ENCODE data around the gene KIF5C. TPM values are rescaled to one million over a fixed set of nuclear protein-coding genes. Genes with fewer than 3 reads are reported as not detected.

KIF5C gene
- total RNA-seq, 2 experiments from 2014 or later: 8.1 to 22.2 TPM

DNA sequence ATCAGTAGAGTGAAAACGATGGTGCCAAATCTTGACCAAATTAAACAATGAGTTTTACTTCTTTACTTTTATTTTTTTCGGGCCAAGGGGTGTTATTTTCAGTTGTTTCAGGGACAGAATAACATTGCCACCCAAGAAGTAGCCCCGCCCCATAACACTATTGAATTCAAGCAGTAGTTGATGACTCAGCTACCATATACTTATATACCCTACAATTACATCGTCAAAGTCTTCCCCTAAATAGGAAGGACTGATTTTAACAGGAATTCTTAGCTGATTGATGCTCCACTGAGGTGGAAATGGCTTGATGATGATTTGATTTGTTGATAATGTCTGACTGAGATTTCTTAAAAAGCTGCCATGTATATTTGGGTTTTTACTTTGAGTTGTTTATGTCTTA lies 188.2 kb downstream of the KIF5C start:
- no peak for TF ChIP-seq EZH2phosphoT487 (IDR thresholded peaks at IDR 0.05; ENCODE audit: borderline replicate concordance, low read depth, low read length)
- TF ChIP-seq, protein P1, sequence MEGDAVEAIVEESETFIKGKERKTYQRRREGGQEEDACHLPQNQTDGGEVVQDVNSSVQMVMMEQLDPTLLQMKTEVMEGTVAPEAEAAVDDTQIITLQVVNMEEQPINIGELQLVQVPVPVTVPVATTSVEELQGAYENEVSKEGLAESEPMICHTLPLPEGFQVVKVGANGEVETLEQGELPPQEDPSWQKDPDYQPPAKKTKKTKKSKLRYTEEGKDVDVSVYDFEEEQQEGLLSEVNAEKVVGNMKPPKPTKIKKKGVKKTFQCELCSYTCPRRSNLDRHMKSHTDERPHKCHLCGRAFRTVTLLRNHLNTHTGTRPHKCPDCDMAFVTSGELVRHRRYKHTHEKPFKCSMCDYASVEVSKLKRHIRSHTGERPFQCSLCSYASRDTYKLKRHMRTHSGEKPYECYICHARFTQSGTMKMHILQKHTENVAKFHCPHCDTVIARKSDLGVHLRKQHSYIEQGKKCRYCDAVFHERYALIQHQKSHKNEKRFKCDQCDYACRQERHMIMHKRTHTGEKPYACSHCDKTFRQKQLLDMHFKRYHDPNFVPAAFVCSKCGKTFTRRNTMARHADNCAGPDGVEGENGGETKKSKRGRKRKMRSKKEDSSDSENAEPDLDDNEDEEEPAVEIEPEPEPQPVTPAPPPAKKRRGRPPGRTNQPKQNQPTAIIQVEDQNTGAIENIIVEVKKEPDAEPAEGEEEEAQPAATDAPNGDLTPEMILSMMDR (conservative IDR thresholded peaks at IDR 0.05; ENCODE audit: low read length): no peak
- CTCF ChIA-PET (ENCODE audit: unreplicated experiment): no interaction called here

DNA sequence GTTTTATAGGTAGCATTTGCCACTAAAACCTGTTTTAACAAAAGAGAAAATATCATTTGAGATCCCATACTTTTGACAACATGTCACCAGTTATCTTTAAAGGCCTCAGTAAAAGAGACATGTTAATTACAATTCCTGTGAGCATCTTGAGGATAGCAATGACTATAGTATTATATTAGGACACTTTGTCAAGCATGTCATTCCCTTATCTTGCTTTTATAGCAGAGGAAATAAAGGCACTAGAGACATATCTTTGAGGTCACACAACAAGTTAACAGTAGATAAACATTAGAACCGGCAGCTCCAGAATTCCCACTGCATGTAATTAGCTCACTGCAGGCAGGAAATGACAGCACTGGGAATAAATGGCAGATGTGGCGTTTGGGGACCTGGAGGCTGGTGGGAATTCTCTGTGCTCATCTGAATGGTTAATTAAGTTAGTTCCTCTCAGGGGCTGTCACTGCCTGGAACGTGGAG lies 189.4 kb downstream of the KIF5C start:
- H3K9me3 ChIP-seq (ENCODE audit: low read length): no peaks in the 10 kb centered on the region
- H3K27ac ChIP-seq (ENCODE audit: low read depth, low read length, poor library complexity, severe bottlenecking): no peak overlapping the region
- no peak overlapping the region for H3K4me3 ChIP-seq (ENCODE audit: low read depth, low read length, poor library complexity, severe bottlenecking)
- BruUV-seq (replicated peaks): no TSS peak
- H3K4me2 ChIP-seq (ENCODE audit: low read length): no peak overlapping the region
- H3K36me3 ChIP-seq (ENCODE audit: insufficient read depth, low read length): no peaks in the 10 kb centered on the region
- CTCF ChIA-PET (ENCODE audit: unreplicated experiment): no interaction called here
- H4K20me1 ChIP-seq (ENCODE audit: insufficient read depth, low read length): no peaks in the 10 kb centered on the region
- intact Hi-C loops (cut with micrococcal nuclease; ENCODE audit: unreplicated experiment): no loop called here
- TF ChIP-seq EZH2phosphoT487 (IDR thresholded peaks at IDR 0.05; ENCODE audit: borderline replicate concordance, low read depth, low read length): no peak
- TF ChIP-seq, protein P1 (conservative IDR thresholded peaks at IDR 0.05; ENCODE audit: low read length): no peak
- DNase-seq (ENCODE audit: low spot score): no peak
- POLR2A ChIA-PET: interaction anchor here (1.7 kb wide), 1 partner anchor 8 kb away, joined by 3 read pairs; no protein-coding TSS in a partner anchor
- no peaks in the 10 kb centered on the region for H3K4me1 ChIP-seq (ENCODE audit: insufficient read depth, low read length, poor library complexity, severe bottlenecking)
- H3K9me2 ChIP-seq (ENCODE audit: insufficient read depth, low read length): no peaks in the 10 kb centered on the region
- H2AFZ ChIP-seq (ENCODE audit: low read length): no peak overlapping the region
- H3K79me2 ChIP-seq (ENCODE audit: insufficient read depth, low read depth, low read length): no peaks in the 10 kb centered on the region

More for the DNA sequence above, 188.2 kb downstream of the KIF5C start:
- no peaks in the 10 kb centered on the region for H3K36me3 ChIP-seq (ENCODE audit: insufficient read depth, low read length)
- no peaks in the 10 kb centered on the region for H4K20me1 ChIP-seq (ENCODE audit: insufficient read depth, low read length)
- H3K4me3 ChIP-seq (ENCODE audit: low read depth, low read length, poor library complexity, severe bottlenecking): no peak overlapping the region
- BruUV-seq (replicated peaks): no TSS peak
- intact Hi-C loops (cut with micrococcal nuclease; ENCODE audit: unreplicated experiment): no loop called here
- no peak overlapping the region for H3K27ac ChIP-seq (ENCODE audit: low read depth, low read length, poor library complexity, severe bottlenecking)
- no peaks in the 10 kb centered on the region for H3K9me2 ChIP-seq (ENCODE audit: insufficient read depth, low read length)
- DNase-seq (ENCODE audit: low spot score): no peak
- no peaks in the 10 kb centered on the region for H3K79me2 ChIP-seq (ENCODE audit: insufficient read depth, low read depth, low read length)
- H3K4me2 ChIP-seq (ENCODE audit: low read length): no peak overlapping the region
- no peaks in the 10 kb centered on the region for H3K9me3 ChIP-seq (ENCODE audit: low read length)
- H2AFZ ChIP-seq (ENCODE audit: low read length): no peak overlapping the region
- POLR2A ChIA-PET: interaction anchor here (0.7 to 1.7 kb wide), 3 partner anchors 10 to 191 kb away, joined by 3 to 8 read pairs (median 3); no protein-coding TSS in a partner anchor
- no peaks in the 10 kb centered on the region for H3K4me1 ChIP-seq (ENCODE audit: insufficient read depth, low read length, poor library complexity, severe bottlenecking)

DNA sequence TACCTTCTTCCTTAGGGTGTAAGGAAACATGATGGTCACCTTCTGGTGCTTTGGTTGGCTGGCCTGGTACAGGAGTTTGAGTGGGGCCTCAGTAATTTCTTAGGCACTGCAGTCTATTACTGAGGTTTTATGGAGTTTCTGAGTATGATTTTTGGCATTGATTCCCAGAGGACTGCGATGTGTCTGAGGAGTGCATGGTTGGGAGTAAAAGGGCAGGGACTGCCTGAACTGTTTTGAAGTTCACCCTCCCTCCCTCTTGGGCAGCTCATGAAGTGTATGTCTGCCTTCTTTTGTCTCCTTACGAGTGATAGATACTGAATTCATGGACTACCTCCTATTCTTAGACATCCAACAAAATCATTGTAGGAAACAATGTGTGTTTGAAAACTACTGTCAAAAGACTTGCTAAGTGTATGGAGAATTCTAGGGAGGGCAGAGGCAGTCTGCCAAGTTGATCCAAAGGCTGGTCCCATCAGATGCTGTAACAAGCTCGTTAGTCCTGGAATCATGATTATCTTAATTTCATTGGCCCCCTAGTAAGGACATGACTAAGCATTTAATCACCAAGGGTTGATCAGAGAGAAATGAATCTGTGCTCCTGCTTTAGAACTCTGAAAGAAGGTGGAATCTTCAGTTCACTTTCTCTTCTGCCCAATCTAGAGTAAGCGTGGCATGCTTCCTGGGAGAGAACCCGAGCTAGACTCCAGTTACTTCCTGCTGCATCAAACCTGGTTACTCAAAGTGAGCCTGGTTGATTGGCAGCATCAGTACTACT lies 190.0 kb downstream of the KIF5C start:
- no TSS peak for BruUV-seq (replicated peaks)

More for the DNA sequence above, 190.0 kb downstream of the KIF5C start:
- Histone ChIP-seq H3K36me3 (ENCODE audit: insufficient read depth, low read length) (no peaks in the 10 kb centered on the region), H3K4me2 (ENCODE audit: low read length) (no peak overlapping the region), H3K9me3 (ENCODE audit: low read length) (no peaks in the 10 kb centered on the region), H2AFZ (ENCODE audit: low read length) (no peak overlapping the region), H3K4me3 (ENCODE audit: low read depth, low read length, poor library complexity, severe bottlenecking) (no peak overlapping the region), H3K4me1 (ENCODE audit: insufficient read depth, low read length, poor library complexity, severe bottlenecking) (no peaks in the 10 kb centered on the region), H4K20me1 (ENCODE audit: insufficient read depth, low read length) (no peaks in the 10 kb centered on the region), H3K79me2 (ENCODE audit: insufficient read depth, low read depth, low read length) (no peaks in the 10 kb centered on the region), H3K27ac (ENCODE audit: low read depth, low read length, poor library complexity, severe bottlenecking) (no peak overlapping the region), H3K9me2 (ENCODE audit: insufficient read depth, low read length) (no peaks in the 10 kb centered on the region)
- intact Hi-C loops (cut with micrococcal nuclease; ENCODE audit: unreplicated experiment): no loop called here
- DNase-seq (ENCODE audit: low spot score): no peak
- ChIA-PET CTCF (ENCODE audit: unreplicated experiment) (no interaction called here), POLR2A (no interaction called here)
- no peak for TF ChIP-seq EZH2phosphoT487 (IDR thresholded peaks at IDR 0.05; ENCODE audit: borderline replicate concordance, low read depth, low read length)
- TF ChIP-seq, protein P1 (conservative IDR thresholded peaks at IDR 0.05; ENCODE audit: low read length): no peak

Data from OCI-LY7 (cell line).